Neural cell (in vitro differentiated cells): Measurements from ENCODE around the gene CTSK. TPM values are rescaled to one million over a fixed set of nuclear protein-coding genes. Genes with fewer than 3 reads are reported as not detected.
"Not testable (repeated sequence)": the region's sequence is repeated elsewhere in the genome, so short reads cannot be mapped to it uniquely, and the experiment has no call there.

ENCODE experiments used
- H2AFZ ChIP-seq: fragments of 200-600, 300-800 bp; sonication (generic), shearing (Covaris generic); 2 replicates; pipeline ENCODE4 v1.6.0; 2014; ENCODE audit warnings: low read depth, mild to moderate bottlenecking, antibody characterized with exemption, low read length, moderate library complexity
- H3F3A ChIP-seq: fragments of 200-600 bp; shearing (Covaris generic); 2 replicates; pipeline ENCODE4 v1.6.1; 2016; ENCODE audit warnings: mild to moderate bottlenecking, moderate library complexity, mixed read lengths, antibody characterized with exemption, low read length; ENCODE audit not compliant: insufficient read depth, poor library complexity, severe bottlenecking
- H3K27ac ChIP-seq: fragments of 200-600, 300-800 bp; sonication (generic), shearing (Covaris generic); 2 replicates; pipeline ENCODE4 v1.5.1; 2014; ENCODE audit warnings: mild to moderate bottlenecking, low read length, moderate library complexity
- H3K27me3 ChIP-seq: fragments of 300-800, 200-600 bp; sonication (generic), shearing (Covaris generic); 2 replicates; pipeline ENCODE4 v1.6.0; 2014; ENCODE audit warnings: mild to moderate bottlenecking, low read depth, low read length, moderate library complexity; ENCODE audit not compliant: insufficient read depth
- H3K36me3 ChIP-seq: fragments of 300-800, 200-600 bp; sonication (generic), shearing (Covaris generic); 2 replicates; pipeline ENCODE4 v1.5.1; 2014; ENCODE audit warnings: mild to moderate bottlenecking, antibody characterized with exemption, low read length, moderate library complexity; ENCODE audit not compliant: insufficient read depth
- H3K4me2 ChIP-seq: fragments of 300-800, 200-600 bp; sonication (generic), shearing (Covaris generic); 2 replicates; pipeline ENCODE4 v1.6.0; 2014; ENCODE audit warnings: mild to moderate bottlenecking, low read length
- H3K4me3 ChIP-seq: fragments of 300-800, 200-600 bp; sonication (generic), shearing (Covaris generic); 2 replicates; pipeline ENCODE4 v1.5.1; 2014; ENCODE audit warnings: mild to moderate bottlenecking, low read length, moderate library complexity
- H3K79me2 ChIP-seq: fragments of 200-600 bp; shearing (Covaris generic); replicated peaks from 2 replicates; pipeline ENCODE4 v1.6.0; 2014; ENCODE audit warnings: mild to moderate bottlenecking, low read length, moderate library complexity; ENCODE audit not compliant: insufficient read depth
- H3K9ac ChIP-seq: fragments of 300-800, 200-600 bp; sonication (generic), shearing (Covaris generic); 2 replicates; pipeline ENCODE4 v1.6.1; 2016; ENCODE audit warnings: mild to moderate bottlenecking, low read length, mixed read lengths
- H3K9me2 ChIP-seq: fragments of 200-600 bp; shearing (Covaris generic); 2 replicates; pipeline ENCODE4 v1.6.1; 2016; ENCODE audit warnings: mild to moderate bottlenecking, low read length, mixed read lengths; ENCODE audit not compliant: insufficient read depth
- H3K9me3 ChIP-seq: fragments of 200-600, 300-800 bp; sonication (generic), shearing (Covaris generic); 2 replicates; pipeline ENCODE4 v1.6.1; 2016; ENCODE audit warnings: mild to moderate bottlenecking, mixed run types, low read length, moderate library complexity, mixed read lengths
- H4K20me1 ChIP-seq: fragments of 200-600 bp; shearing (Covaris generic); 2 replicates; pipeline ENCODE4 v1.6.1; 2016; ENCODE audit warnings: mild to moderate bottlenecking, mixed run types; ENCODE audit not compliant: insufficient read depth
- EP300 ChIP-seq: fragments of 450-650 bp; conservative IDR thresholded peaks from 2 replicates; pipeline ENCODE4 v1.6.1; 2014; ENCODE audit warnings: antibody characterized with exemption, mild to moderate bottlenecking, moderate library complexity; ENCODE audit not compliant: poor library complexity, severe bottlenecking
- EZH2 ChIP-seq: fragments of 200-600, 300-800 bp; shearing (Covaris generic), sonication (generic); IDR thresholded peaks from 2 replicates; pipeline ENCODE4 v1.6.1; 2014; ENCODE audit warnings: antibody characterized with exemption, low read length, borderline replicate concordance, mild to moderate bottlenecking; ENCODE audit not compliant: insufficient read depth, poor library complexity, severe bottlenecking
- MXI1 ChIP-seq: fragments of 450-650 bp; conservative IDR thresholded peaks from 2 replicates; pipeline ENCODE4 v1.6.1; 2014; ENCODE audit warnings: antibody characterized with exemption, mild to moderate bottlenecking; ENCODE audit not compliant: poor library complexity, severe bottlenecking
- POLR2AphosphoS5 ChIP-seq: IDR thresholded peaks from 2 replicates; pipeline ENCODE4 v1.6.1; 2012
- RAD21 ChIP-seq: fragments of 450-650 bp; conservative IDR thresholded peaks from 2 replicates; pipeline ENCODE4 v1.6.1; 2014; ENCODE audit warnings: antibody characterized with exemption, mild to moderate bottlenecking, moderate library complexity
- SMC3 ChIP-seq: fragments of 450-650 bp; conservative IDR thresholded peaks from 2 replicates; pipeline ENCODE4 v1.6.1; 2014; ENCODE audit warnings: antibody characterized with exemption, mild to moderate bottlenecking, moderate library complexity; ENCODE audit not compliant: poor library complexity
- TAF1 ChIP-seq: IDR thresholded peaks from 2 replicates; pipeline ENCODE4 v1.6.1; 2012; ENCODE audit warnings: low read depth
- polyA plus RNA-seq: library from polyadenylated mRNA; depleted of rRNA; stranded (reverse); fragments of >200 nt; gene quantifications from 2 replicates; pipeline ENCODE4 v1.2.3, GENCODE V29; 2014
- TF ChIP-seq, protein P1 (sequence below): fragments of 450-650 bp; IDR thresholded peaks from 2 replicates; pipeline ENCODE4 v1.5.1; 2014; ENCODE audit warnings: antibody characterized with exemption, mild to moderate bottlenecking, moderate library complexity; ENCODE audit not compliant: poor library complexity, severe bottlenecking
- TF ChIP-seq, protein P2 (sequence below): IDR thresholded peaks from 2 replicates; pipeline ENCODE4 v1.6.1; 2012; ENCODE audit warnings: borderline replicate concordance

Gene CTSK
- polyA plus RNA-seq, 1 donor from 2014 or later: 8.0 TPM

- not testable (repeated sequence) for H3K27ac ChIP-seq, H3K27me3 ChIP-seq, H3K9ac ChIP-seq, H3K9me3 ChIP-seq, H3K79me2 ChIP-seq, H2AFZ ChIP-seq, H3K36me3 ChIP-seq, H4K20me1 ChIP-seq, H3K9me2 ChIP-seq, H3F3A ChIP-seq, H3K4me2 ChIP-seq, H3K4me3 ChIP-seq
These were observed 42.1 kb downstream of the CTSK start for GRCh38 chr1:150765977-150766301.

DNA sequence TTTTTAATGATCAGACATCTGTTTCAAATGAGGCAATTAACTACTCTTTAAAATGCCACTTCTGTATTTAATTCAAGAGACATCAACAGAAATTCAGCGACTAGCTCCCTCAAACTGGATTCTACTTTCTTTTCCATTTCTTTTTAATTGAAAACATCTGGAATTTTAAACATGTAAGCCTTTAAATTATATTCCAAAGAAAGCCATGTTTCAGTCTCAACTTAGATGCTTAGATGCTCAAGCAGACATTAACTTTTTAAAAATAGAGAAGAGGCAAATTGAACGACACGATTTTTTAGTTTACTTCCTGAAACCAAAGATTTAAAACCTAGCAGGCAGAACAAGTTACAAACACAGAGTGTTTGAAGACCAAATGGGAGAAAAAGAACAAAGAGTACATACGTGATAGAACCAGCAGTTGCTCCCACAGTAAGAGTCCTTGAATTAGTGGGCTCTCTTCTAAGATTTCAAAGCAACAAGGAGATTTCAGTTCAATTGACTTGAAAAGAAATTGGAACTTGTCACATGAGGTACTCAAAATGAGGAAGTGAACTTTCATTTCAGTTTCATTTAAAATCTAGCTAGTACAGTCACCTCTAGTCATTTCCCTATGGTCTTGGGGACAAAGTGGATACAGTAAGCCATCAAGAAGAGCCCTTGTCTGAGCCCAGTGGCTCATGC is 42.6 kb downstream of the CTSK start, which contains the start of gene CTSS:
CTSS (minus strand) TSS at position 483 of the 681 bp plus-strand sequence. CDS start 1,015 bp downstream, outside the sequence.
- H3F3A ChIP-seq: no peaks in the 10 kb centered on the region
- H3K27ac ChIP-seq: no peak within 1 kb of the TSS
- H3K4me2 ChIP-seq: no peak within 1 kb of the TSS
- H3K9me3 ChIP-seq: no peaks in the 10 kb centered on the region
- H3K9me2 ChIP-seq: no peaks in the 10 kb centered on the region
- no peak within 1 kb of the TSS for H2AFZ ChIP-seq
- H4K20me1 ChIP-seq: no peaks in the 10 kb centered on the region
- H3K4me3 ChIP-seq: no peak within 1 kb of the TSS
- TF ChIP-seq EP300 (no peak), SMC3 (no peak), EZH2 (no peak), RAD21 (no peak), MXI1 (no peak), POLR2AphosphoS5 (no peak), TAF1 (no peak)
- TF ChIP-seq, protein P1, sequence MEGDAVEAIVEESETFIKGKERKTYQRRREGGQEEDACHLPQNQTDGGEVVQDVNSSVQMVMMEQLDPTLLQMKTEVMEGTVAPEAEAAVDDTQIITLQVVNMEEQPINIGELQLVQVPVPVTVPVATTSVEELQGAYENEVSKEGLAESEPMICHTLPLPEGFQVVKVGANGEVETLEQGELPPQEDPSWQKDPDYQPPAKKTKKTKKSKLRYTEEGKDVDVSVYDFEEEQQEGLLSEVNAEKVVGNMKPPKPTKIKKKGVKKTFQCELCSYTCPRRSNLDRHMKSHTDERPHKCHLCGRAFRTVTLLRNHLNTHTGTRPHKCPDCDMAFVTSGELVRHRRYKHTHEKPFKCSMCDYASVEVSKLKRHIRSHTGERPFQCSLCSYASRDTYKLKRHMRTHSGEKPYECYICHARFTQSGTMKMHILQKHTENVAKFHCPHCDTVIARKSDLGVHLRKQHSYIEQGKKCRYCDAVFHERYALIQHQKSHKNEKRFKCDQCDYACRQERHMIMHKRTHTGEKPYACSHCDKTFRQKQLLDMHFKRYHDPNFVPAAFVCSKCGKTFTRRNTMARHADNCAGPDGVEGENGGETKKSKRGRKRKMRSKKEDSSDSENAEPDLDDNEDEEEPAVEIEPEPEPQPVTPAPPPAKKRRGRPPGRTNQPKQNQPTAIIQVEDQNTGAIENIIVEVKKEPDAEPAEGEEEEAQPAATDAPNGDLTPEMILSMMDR: no peak
- TF ChIP-seq, protein P2, sequence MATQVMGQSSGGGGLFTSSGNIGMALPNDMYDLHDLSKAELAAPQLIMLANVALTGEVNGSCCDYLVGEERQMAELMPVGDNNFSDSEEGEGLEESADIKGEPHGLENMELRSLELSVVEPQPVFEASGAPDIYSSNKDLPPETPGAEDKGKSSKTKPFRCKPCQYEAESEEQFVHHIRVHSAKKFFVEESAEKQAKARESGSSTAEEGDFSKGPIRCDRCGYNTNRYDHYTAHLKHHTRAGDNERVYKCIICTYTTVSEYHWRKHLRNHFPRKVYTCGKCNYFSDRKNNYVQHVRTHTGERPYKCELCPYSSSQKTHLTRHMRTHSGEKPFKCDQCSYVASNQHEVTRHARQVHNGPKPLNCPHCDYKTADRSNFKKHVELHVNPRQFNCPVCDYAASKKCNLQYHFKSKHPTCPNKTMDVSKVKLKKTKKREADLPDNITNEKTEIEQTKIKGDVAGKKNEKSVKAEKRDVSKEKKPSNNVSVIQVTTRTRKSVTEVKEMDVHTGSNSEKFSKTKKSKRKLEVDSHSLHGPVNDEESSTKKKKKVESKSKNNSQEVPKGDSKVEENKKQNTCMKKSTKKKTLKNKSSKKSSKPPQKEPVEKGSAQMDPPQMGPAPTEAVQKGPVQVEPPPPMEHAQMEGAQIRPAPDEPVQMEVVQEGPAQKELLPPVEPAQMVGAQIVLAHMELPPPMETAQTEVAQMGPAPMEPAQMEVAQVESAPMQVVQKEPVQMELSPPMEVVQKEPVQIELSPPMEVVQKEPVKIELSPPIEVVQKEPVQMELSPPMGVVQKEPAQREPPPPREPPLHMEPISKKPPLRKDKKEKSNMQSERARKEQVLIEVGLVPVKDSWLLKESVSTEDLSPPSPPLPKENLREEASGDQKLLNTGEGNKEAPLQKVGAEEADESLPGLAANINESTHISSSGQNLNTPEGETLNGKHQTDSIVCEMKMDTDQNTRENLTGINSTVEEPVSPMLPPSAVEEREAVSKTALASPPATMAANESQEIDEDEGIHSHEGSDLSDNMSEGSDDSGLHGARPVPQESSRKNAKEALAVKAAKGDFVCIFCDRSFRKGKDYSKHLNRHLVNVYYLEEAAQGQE: no peak
- no peaks in the 10 kb centered on the region for H3K27me3 ChIP-seq
- no peaks in the 10 kb centered on the region for H3K79me2 ChIP-seq
- H3K36me3 ChIP-seq: no peaks in the 10 kb centered on the region
- H3K9ac ChIP-seq: no peak within 1 kb of the TSS
